ENCODE data around the gene PNLIPRP3.

The PNLIPRP3 gene

DNA sequence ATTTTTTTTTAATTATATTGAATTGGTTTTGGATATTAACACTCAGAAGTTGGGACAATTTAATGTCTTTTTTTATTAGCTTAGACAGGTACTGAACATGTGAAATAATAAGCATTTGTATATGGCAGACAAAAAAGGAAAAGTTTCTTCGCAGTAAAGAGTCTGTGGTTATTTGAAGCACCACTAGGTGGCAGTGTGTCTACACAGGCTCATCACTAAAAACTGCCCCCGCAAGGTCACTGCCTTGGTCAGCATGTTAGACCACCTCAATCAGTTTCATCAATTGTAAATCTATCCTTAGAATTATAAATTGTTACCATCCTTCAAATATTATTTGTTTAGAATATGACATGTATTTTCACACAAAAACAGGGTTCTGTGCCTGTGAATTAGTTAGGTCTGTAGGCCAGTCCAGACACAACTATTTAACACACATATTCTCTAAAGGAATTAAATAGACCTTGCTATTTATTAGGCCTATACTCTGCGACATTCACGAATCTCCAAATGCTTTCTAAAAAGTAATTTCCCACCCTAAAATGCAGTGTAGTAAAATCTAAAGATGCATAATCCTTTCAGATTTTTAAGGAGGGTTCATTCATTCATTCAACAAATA, 17.0 kb downstream of the PNLIPRP3 start:
- in situ Hi-C loops (cut with HindIII; ENCODE audit: low sequenced_read_pairs) = no loop called here

DNA sequence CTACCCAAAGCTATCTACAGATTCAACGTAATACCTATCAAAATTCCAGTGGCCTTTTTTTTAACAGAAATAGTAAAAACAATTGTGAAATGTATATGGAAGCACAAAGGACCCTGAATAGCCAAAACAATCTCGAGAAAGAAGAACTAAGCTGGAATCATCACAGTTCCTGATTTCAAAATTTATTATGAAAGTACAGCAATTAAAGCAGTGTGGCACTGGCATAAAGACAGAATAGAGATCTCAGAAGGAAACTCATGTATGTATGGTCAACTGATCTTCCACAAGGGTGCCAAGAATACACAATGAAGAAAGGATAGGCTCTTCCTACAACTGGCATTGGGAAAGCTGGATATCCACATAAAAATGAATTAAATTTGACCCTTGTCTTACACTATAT, 23.2 kb downstream of the PNLIPRP3 start:
- in situ Hi-C loops (cut with HindIII; ENCODE audit: low sequenced_read_pairs) = no loop called here

DNA sequence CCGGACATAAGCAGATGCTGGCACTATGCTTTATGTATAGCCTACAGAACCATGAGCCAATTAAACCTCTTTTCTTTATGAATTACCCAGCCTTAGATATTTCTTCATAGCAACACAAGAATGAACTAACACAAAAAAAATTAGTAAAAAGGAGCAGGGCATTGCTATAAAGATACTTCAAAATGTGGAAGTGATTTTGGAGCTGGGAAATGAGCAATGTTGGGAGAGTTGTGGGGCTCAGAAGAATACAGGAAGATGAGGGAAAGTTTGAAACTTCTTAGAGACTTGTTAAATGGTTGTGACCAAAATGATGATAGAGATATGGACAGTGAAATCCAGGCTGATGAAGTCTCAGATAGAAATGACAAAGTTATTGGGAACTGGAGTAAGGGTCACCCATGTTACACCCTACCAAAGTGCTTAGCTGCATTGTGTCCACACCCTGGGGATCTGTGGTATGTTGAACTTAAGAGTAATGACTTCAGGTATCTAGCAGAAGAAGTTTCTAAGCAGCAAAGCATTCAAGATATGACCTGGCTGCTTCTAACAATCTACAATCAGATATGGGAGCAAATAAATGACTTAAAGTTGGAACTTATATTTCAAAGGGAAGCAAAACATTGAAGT, 24.2 kb downstream of the PNLIPRP3 start:
- in situ Hi-C loops (cut with HindIII; ENCODE audit: low sequenced_read_pairs) = no loop called here

DNA sequence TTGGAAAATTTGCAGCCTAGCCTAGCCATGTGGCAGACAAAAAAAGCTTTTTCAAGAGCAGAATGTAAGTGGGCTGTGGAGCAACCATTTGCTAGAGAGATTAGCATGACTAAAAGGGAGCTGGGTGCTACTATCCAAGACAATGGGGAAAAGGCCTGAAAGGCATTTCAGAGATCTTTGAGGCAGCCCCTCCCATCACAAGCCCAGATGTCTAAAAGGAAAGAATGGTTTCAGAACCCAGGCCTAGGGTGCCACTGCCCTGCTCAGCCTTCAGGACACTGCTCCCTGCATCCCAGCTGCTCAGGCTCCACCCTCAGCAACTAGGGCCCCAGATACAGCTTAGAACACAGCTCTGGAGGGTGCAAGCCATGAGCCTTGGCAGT, 24.7 kb downstream of the PNLIPRP3 start:
- in situ Hi-C loops (cut with HindIII; ENCODE audit: low sequenced_read_pairs) = no loop called here

DNA sequence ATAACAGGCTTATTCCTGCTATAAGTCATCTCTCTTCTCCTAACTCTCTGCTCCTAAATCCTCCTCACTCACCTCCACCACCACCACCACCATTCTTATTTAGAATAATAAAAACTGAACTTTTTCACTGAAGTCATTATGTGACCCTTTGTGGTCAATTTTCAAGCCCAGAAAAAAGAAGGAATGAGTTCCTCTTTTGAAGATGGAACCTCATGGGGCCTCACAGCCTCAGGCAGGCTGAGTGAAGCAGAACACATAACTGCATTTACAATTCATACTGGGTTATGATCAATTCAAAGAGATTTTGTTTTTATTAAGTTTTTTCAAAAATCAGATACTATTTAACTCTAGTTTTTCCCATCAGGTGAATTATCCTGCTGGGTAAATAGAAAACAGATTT, 29.8 kb downstream of the PNLIPRP3 start:
- in situ Hi-C loops (cut with HindIII; ENCODE audit: low sequenced_read_pairs) = no loop called here

DNA sequence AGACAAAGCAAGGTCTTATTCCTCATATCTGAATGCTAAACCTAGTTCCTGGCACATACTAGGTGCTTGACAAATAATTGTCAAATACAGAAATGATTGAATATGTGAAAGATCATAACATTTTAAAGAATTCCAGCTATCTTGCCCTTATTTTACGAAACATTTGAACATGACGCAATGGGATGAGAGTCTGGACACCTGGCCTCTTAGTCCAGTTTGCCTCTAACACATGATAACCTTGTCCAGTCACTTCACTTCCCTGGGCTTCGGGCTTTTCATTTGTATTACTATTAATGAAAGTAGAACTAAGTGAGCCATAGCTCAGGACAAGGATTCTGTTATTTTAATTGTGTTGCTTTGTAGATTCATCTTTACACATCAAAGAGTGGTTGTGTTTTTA, 32.6 kb downstream of the PNLIPRP3 start:
- in situ Hi-C loops (cut with HindIII; ENCODE audit: low sequenced_read_pairs) = no loop called here

DNA sequence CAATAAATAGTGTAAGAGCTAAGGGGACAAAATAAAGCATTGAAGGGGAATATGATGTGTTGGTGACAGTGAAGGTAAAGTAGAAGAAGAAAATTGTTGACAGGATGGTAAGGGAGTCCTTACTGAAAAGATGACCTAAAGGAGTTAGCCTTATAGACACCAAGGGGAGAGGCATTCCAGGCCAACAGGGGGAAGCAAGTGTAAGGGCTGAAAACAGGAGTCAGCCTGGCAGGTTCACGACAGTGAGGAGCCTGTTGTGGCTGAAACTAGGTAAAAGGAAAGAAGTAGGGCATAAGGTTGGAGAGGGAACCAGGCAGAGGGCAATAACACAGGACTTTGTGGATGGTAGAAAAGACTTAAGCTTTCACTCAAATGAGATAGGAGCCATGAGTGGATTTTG, 34.0 kb downstream of the PNLIPRP3 start:
- in situ Hi-C loops (cut with HindIII; ENCODE audit: low sequenced_read_pairs) = no loop called here

DNA sequence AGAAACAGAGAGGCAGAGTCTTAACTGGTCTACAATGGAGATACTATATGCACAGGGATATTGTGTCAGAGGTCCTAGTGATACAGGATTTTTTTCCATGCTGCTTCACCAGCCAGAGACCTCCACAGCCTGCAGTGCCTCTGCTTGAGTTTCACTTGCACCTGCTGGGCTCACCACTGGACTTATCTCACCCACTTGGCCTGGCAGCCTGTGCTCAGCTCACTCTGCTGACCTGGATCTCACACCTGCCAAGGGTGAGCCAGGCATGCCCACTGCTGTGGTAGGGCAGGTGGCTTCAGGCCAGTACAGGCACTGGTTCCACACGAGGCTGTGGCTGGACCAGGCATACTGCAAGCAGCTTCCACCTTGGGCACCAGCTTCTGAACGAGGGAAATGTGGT, 36.6 kb downstream of the PNLIPRP3 start:
- in situ Hi-C loops (cut with HindIII; ENCODE audit: low sequenced_read_pairs) = no loop called here

DNA sequence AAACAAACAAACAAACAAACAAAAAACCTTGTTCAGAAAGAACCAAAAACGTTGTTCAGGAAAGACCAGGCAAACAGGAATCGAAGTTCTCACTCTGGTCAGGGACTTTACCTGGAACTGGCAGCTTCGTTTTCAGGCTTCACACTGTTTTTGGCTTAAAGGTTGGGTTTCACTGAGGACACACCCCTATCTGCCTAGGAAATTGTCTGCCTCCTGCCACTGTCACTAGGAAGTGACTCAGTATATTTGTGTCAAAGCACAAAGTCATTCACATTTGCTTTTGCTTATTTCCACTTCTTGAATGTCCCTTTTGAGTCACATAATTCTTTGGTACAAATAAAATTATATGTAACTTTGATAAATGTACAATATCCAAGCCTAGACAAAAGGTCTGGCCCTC, 37.9 kb downstream of the PNLIPRP3 start:
- in situ Hi-C loops (cut with HindIII; ENCODE audit: low sequenced_read_pairs) = loop anchor here (5.0 kb wide), 2 partner anchors 48 to 82 kb away; partner anchors contain the start of gene PNLIP

DNA sequence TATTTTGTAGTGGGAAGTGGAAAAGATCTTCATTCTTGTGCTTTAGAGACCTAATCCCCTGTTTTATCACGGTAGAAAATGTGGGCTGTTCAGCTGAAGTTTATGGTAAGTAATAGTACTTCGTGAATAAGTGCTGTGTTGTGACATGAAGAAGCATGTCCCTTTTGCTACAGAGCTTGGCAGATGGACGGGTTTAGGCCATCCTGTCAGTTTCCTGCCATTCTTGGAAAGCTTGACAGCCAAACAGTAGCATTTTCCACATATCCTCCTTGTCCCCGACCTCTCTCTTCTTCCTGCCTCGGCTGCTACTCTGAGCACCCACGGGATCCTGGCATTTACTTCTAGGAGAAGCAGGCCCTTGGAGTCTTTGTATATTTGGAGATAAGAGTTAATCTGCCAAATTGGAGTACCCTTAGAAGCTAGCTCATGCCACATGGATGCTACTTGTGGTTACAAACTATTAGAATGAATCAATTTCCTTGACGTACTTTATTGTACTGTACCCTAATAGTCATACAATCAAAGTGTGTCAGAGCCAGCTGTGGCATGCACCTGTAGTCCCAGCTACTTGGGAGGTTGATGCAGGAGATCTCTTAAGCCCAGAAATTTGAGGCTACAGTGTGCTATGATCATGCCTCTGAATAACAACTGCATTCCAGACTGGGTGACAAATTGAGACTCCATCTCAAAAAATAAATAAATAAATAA, 39.2 kb downstream of the PNLIPRP3 start:
- in situ Hi-C loops (cut with HindIII; ENCODE audit: low sequenced_read_pairs) = loop anchor here (5.0 kb wide), 2 partner anchors 50 to 80 kb away; partner anchors contain the start of gene PNLIP

DNA sequence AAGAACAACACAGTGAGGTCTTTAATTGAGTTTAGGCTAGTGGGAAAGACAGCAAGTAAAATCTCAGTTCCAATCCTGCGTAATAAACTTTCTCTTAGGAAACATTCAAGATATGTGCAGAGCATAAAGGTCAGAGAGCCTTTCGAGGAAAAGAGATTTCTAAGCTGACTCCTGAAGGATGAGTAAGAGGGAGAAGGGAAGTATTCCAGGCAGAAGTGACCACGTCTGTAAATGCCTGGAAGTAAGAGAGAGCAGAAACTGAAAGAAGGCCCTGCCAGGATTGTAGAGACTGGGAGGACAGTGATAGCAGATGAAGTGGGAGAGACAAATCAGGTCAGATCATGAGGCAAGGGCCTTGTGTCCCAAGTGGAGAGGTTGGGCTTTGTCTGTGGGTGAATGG, 41.8 kb downstream of the PNLIPRP3 start:
- in situ Hi-C loops (cut with HindIII; ENCODE audit: low sequenced_read_pairs) = loop anchor here (5.0 kb wide), 2 partner anchors 52 to 78 kb away; partner anchors contain the start of gene PNLIP

DNA sequence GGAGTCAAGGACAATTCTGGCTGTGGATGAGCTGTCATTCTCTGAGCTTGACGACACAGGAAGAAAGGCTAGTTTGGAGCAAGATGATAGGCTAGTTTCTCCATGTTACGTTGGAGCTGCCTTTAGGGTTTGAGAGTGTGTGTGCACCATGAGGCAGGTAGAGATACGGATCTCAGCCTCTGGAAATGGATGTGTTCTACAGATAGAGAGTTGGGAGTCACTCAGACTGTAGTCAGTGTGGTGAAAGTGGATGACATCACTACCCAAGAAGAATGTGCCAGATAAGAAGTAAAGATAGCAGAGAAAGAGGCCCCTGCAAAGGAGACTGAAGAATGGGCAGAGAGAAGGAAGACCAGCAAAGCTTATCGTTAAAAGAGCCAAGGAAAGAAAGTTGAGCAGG, 42.4 kb downstream of the PNLIPRP3 start:
- in situ Hi-C loops (cut with HindIII; ENCODE audit: low sequenced_read_pairs) = no loop called here

DNA sequence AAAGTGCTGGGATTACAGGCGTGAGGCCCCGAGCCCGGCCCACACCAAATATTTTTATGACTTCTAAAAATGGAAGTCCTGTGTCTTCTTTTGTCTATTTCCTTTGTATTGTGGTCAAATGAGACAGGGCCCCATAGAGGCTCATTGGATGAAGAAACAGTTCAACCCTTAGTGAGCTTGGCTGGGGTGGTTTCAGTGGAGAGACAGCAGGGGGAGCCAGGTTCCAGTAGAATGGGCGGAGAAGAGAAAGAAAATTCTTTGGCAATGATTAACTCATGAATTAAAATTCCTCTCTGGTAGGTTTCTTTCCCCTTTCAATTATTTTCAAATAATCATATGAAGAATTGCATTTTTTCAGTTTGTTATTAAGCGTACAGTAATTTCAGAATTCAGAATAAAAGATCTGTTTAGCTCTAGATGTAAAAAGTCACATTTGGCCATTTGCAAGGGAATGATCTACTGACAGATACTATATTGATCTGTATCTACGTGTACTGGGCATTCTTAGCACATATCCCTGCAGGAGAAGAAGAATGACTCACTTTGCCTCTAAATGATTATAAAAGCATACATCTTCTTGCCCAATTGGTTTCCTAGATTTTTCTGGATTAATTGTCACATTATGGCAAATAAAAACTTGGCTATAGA, 43.2 kb downstream of the PNLIPRP3 start:
- in situ Hi-C loops (cut with HindIII; ENCODE audit: low sequenced_read_pairs) = no loop called here

DNA sequence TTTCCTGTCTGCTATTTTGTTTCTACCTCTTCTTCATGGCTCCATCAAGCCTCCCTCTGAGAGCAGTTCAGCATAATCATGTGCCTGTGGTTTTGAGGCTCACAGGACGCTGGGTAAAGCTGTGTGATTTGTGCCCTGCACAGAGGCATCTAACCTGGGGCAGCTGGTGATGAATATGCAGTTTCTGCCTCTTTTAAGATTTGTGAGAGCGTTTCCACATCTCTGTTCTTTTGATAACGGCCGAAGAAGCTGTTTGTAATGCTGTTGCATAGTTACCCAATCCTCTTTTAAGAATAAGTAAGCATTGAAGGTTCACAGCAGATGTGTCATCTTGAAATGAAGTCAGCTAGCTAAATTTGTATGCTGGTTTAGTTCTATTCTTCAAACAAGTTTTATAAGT, 45.2 kb downstream of the PNLIPRP3 start:
- in situ Hi-C loops (cut with HindIII; ENCODE audit: low sequenced_read_pairs) = no loop called here

DNA sequence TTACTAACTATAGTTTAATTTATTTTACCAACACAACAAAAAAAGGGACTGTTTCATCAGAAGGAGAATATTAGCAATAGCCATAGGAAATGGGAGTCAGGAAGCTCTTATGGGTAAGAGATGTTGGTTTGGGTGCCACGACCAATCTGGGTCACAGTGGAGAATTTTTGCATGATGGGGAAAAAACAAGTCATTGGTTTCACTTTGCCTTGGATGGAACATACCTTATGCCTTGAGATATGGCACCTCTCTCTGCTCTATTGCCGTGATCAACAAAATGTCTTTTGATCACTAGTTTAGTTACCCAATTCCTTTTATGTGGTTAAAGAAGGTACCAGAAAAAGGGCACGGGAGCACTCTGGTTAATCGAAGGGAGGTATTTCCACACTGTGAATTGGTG, 48.2 kb downstream of the PNLIPRP3 start:
- in situ Hi-C loops (cut with HindIII; ENCODE audit: low sequenced_read_pairs) = no loop called here

DNA sequence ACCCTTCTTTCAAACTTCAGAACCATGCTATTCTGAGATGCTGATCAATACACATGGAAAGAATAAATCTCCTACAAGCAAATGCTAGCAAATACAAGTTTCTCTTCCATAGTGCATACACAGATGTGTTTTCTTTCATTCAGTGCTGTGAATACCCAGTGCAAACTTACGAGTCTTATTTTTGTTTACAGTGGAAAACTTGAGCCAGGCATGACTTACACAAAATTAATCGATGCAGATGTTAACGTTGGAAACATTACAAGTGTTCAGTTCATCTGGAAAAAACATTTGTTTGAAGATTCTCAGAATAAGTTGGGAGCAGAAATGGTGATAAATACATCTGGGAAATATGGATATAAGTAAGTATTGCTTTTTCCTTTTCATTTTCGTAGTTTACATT, 48.8 kb downstream of the PNLIPRP3 start:
- in situ Hi-C loops (cut with HindIII; ENCODE audit: low sequenced_read_pairs) = no loop called here

DNA sequence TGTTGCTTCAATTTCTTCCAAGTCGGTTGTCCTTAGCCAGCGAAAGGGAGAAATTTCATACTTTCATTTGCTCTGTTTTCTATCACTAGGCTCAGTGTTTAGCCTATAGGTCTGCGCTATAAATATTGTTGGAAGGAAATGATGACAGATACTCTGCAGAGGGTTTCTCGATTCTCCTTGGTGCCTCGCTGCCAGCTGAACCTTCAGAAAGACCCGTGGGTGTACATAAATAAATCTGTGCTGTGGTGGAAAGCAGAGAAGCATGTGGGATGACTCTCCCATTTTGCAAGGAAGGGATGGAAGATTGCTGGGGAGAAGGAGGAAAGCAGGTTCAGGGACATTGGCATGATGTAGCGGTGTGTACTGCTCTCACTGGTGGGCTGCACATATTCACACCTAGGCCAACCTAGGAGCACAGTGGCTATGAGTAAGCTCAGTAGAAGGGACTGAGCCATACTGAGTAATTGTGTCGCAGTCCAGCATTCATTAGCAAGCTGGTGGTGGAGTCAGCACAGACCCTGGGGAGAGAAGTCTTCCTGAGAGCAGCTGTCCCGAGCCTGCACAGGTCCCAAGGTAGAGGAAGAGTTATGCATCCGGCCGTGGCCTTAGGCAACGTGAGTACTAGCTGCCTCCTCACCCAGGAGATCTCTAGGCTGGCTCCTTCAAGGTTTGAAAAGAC, 50.5 kb downstream of the PNLIPRP3 start:
- in situ Hi-C loops (cut with HindIII; ENCODE audit: low sequenced_read_pairs) = no loop called here

DNA sequence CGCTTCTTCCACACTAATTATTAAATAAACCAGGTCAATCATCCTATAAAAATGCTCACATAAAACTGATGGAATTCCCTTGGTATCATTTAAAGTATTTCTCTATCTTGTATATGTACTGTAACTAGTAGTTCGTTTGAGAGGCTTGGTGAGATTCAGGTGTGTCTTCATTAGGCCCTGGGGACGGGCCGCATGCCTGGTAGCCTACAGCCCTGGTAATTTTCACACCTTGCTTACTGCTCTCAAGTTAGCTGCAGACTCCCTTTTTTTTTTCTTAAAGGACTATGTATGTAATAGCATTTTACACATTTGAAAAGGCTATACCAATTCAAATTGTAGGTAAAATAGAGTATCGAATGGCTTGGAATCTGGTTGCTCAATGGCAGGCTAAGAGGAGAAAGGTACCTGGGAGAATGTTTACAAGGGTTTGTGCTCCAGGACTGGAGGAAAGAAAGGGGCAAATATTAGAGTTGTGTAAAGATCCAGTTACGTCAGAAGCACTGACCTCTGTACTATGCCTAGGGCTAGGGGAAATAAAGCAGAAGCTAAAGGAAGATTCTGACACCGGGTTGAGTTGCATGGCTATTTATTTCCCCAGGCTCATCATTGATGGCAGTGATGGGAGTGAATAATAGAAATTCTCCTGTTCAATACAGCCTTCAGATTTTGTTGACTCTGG, 59.3 kb downstream of the PNLIPRP3 start:
- in situ Hi-C loops (cut with HindIII; ENCODE audit: low sequenced_read_pairs) = no loop called here

DNA sequence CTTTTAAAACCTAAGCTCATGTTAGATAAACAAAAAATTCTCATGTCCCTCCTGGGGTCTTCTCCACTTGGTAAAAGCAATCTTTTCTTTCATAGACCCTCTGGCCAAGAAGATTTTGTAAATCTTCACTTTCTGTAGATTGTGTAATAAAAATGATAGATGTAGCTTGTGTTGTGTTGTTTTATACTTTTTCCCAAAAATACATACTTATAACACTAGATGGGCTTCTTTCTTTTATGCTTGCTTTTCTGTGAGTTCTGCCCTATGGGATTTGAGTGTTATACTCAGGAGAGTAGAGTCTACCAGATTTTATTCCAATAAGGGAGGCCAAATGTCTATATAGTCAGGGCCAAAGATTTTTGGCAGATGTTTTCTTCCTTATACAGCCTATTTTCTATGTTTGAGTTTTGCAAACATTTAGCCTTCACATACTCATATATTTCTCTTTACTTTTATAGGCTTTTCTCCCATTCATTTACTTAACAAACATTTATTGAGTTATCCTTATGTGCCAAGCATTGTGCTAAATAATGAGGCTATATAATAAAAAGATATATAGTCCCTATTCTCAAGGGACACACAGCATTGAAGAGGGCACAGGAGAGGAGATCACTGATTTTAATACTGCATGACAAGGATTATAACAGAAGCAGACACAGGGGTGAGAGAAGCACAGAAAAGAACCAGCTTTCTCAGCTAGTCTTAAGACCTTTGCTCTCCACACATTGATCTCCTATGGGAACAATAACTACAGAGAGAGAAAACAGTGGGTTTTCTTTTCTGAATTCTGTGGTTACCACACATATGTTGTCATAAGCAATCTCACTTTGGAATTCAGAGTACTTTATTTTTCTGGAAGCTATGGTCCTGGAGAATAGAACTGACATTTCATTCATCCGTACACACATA, 60.1 kb downstream of the PNLIPRP3 start:
- in situ Hi-C loops (cut with HindIII; ENCODE audit: low sequenced_read_pairs) = no loop called here

DNA sequence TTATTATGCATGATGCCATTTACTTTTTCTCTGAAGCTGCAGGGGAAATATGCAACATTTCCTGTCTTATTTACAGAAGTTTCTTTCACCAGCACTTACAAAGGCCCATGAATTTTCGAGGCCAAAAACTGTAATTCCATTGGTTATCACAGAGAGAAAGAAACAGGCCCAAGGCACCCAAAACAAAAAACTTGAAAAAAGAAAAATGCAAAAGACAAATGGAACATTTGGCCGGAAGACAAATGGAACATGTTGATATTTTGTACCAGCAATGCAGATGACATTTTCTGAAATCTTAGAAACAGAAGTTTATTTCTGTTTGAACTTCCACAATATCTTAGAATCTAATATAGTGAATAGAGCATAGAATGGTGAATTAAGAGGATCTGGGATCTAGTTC, 61.8 kb downstream of the PNLIPRP3 start:
- in situ Hi-C loops (cut with HindIII; ENCODE audit: low sequenced_read_pairs) = no loop called here
